ENCODE data around the gene NCOA4.
"Not testable (repeated sequence)": the region's sequence is repeated elsewhere in the genome, so short reads cannot be mapped to it uniquely, and the experiment has no call there.

The NCOA4 gene

GRCh38 chr10:46019177-46019528 lies 11.3 kb downstream of the NCOA4 start:
- DNase-seq, result no peak

- DNase-seq, result no peak
Measured at GRCh38 chr10:46018453-46019176, 11.8 kb downstream of the NCOA4 start.

GRCh38 chr10:46017733-46018132 lies 12.7 kb downstream of the NCOA4 start:
- DNase-seq, result no peak

GRCh38 chr10:46016811-46017210 lies 13.6 kb downstream of the NCOA4 start:
- DNase-seq, result no peak

GRCh38 chr10:46016190-46016589 lies 14.2 kb downstream of the NCOA4 start:
- DNase-seq, result no peak

GRCh38 chr10:46014683-46015405 lies 15.6 kb downstream of the NCOA4 start:
- no peak for DNase-seq

GRCh38 chr10:46014206-46014605 lies 16.2 kb downstream of the NCOA4 start:
- DNase-seq, result no peak

GRCh38 chr10:46012746-46013145 lies 17.7 kb downstream of the NCOA4 start:
- no peak for DNase-seq

- no peak for DNase-seq
Measured at GRCh38 chr10:46006219-46006618, 24.2 kb downstream of the NCOA4 start.

- DNase-seq, result no peak
Measured at GRCh38 chr10:46005383-46005782, 25.0 kb downstream of the NCOA4 start.

- no peak for DNase-seq
Measured at GRCh38 chr10:46004963-46005362, 25.5 kb downstream of the NCOA4 start.

GRCh38 chr10:46002916-46003693 lies 27.3 kb downstream of the NCOA4 start:
- DNase-seq, result no peak

GRCh38 chr10:46002189-46002687 lies 28.2 kb downstream of the NCOA4 start:
- not testable (repeated sequence) for DNase-seq

- no peak for DNase-seq
Measured at GRCh38 chr10:46001187-46001756, 29.2 kb downstream of the NCOA4 start.

GRCh38 chr10:46000538-46000937 lies 29.9 kb downstream of the NCOA4 start:
- DNase-seq, result no peak

GRCh38 chr10:45999955-46000354 lies 30.5 kb downstream of the NCOA4 start:
- DNase-seq, result not testable (repeated sequence)

- no peak for DNase-seq
Measured at GRCh38 chr10:45997994-45998763, 32.2 kb downstream of the NCOA4 start.

GRCh38 chr10:45997557-45997956 lies 32.9 kb downstream of the NCOA4 start:
- DNase-seq, result no peak

GRCh38 chr10:45985590-45985989 lies 44.8 kb downstream of the NCOA4 start:
- DNase-seq, result not testable (repeated sequence)

- not testable (repeated sequence) for DNase-seq
Measured at GRCh38 chr10:45984473-45984872, 46.0 kb downstream of the NCOA4 start.

GRCh38 chr10:45983538-45984186 lies 46.8 kb downstream of the NCOA4 start:
- DNase-seq, result not testable (repeated sequence)

GRCh38 chr10:45981367-45981766 lies 49.1 kb downstream of the NCOA4 start:
- DNase-seq, result not testable (repeated sequence)
